RWPE1 (cell line): ENCODE results near the gene MED8.

ENCODE experiments used
- CTCF ChIA-PET: fragments of 350-600 bp; sonication (Branson Sonifier 250); formaldehyde crosslinking; extraction: SDS; loops from one replicate; lab custom pipeline; 2021; lab: Yijun Ruan, JAX
- POLR2A ChIA-PET: fragments of 400-600 bp; formaldehyde crosslinking; extraction: SDS; loops from one replicate; lab custom pipeline; 2020; ENCODE audit warnings: antibody characterized with exemption; ENCODE audit not compliant: low non-redundant PET; lab: Yijun Ruan, JAX
- DNase-seq: peaks from one replicate; pipeline ENCODE4 v3.0.0; 2012; ENCODE audit warnings: low spot score
- H3K27ac ChIP-seq: fragments of 450-650 bp; 2 replicates; pipeline ENCODE4 v1.5.1; 2017
- TF ChIP-seq, protein P1 (sequence below): fragments of 450-650 bp; conservative IDR thresholded peaks from 2 replicates; pipeline ENCODE4 v1.5.1; 2017; ENCODE audit warnings: low read depth, mild to moderate bottlenecking

The MED8 gene

DNA sequence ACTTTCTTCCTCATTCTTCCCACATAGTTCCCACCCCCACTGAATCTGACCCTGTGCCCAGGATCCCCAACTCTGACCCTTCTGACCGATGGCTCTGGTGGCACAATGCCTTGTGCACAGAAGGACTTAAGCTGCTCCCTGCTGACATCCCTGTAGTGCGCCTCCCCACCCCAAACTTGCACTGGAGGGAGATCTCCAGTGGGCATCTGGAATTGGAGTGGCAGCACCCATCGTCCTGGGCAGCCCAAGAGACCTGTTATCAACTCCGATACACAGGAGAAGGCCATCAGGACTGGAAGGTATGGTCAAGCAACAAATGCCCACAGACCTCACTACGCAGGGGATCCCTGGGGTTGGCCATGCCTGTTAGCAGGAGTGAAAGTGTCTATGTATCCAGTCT lies 43.0 kb downstream of the MED8 start:
- ChIA-PET POLR2A (no interaction called here), CTCF (no interaction called here)
- H3K27ac ChIP-seq = no peak overlapping the region
- no peak for DNase-seq
- TF ChIP-seq, protein P1, sequence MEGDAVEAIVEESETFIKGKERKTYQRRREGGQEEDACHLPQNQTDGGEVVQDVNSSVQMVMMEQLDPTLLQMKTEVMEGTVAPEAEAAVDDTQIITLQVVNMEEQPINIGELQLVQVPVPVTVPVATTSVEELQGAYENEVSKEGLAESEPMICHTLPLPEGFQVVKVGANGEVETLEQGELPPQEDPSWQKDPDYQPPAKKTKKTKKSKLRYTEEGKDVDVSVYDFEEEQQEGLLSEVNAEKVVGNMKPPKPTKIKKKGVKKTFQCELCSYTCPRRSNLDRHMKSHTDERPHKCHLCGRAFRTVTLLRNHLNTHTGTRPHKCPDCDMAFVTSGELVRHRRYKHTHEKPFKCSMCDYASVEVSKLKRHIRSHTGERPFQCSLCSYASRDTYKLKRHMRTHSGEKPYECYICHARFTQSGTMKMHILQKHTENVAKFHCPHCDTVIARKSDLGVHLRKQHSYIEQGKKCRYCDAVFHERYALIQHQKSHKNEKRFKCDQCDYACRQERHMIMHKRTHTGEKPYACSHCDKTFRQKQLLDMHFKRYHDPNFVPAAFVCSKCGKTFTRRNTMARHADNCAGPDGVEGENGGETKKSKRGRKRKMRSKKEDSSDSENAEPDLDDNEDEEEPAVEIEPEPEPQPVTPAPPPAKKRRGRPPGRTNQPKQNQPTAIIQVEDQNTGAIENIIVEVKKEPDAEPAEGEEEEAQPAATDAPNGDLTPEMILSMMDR = no peak

DNA sequence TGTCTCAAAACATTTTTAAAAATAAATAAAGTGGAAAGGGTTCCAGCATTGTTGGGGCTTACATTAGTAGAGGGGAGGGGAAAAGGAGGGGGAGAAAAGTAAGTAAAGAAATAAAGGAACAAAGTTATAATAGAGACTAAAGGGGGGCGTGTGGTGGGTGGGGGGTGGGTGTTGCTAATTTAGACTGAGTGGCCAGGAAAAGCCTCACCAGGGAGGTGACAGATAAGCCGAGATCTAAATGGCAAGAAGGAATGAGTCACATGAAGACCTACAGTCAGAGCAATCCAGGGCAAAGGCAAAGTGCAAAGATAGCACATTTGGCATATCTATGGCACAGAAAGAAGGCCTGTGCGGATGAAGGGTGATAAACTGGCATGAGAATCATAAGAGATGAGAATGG lies 44.5 kb downstream of the MED8 start:
- ChIA-PET POLR2A (no interaction called here), CTCF (no interaction called here)
- no peak for DNase-seq
- no peak overlapping the region for H3K27ac ChIP-seq
- TF ChIP-seq, protein P1 = no peak

DNA sequence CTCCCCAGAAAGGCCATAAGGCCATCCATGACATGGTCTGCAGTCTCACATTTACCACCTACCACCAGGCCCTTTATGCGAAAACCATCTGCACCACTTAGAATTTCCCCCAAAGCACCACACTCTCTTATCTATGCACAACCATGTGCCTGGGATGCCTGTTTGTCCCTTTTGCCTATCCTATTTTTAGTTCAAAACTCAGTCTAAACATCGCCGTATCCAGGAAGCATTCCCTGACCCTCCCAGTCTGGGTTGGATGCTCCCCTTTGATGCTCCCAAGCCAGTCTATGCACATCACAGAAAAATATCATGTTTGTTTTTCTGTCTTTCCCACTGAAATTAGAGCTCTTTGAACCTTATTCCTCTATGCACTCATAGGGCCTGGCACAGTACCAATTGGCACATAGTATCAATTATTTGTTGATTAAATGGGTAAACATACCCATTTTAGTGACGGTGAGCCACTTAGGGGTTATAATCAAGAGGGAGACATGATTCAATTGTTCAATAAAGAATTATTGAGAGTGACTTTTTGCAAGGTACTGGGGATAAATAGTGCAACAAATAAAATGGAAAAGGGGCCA lies 45.2 kb downstream of the MED8 start:
- TF ChIP-seq, protein P1 = no peak
- CTCF ChIA-PET = no interaction called here
- DNase-seq = no peak
- POLR2A ChIA-PET = no interaction called here
- no peak overlapping the region for H3K27ac ChIP-seq

DNA sequence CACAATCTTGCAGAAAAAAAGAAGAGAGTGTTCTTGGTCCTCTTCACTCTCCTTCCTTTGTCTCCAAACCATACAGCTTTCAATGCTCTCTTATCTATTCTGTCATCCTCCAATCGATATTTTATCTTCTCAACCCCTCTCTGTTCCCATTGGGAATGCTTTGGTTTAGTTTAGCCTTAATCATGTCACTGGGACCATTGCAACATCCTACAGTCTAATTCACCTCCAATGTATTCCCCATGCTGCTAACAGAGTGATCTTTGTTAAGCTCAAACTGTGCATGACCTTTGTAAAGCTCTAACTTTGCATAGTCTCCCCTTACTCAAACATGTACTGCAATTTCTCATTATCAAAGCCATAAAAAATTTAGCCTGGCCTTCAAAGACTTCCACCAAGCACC lies 49.0 kb downstream of the MED8 start:
- TF ChIP-seq, protein P1 = no peak
- ChIA-PET CTCF (no interaction called here), POLR2A (no interaction called here)
- no peak for DNase-seq
- no peak overlapping the region for H3K27ac ChIP-seq

DNA sequence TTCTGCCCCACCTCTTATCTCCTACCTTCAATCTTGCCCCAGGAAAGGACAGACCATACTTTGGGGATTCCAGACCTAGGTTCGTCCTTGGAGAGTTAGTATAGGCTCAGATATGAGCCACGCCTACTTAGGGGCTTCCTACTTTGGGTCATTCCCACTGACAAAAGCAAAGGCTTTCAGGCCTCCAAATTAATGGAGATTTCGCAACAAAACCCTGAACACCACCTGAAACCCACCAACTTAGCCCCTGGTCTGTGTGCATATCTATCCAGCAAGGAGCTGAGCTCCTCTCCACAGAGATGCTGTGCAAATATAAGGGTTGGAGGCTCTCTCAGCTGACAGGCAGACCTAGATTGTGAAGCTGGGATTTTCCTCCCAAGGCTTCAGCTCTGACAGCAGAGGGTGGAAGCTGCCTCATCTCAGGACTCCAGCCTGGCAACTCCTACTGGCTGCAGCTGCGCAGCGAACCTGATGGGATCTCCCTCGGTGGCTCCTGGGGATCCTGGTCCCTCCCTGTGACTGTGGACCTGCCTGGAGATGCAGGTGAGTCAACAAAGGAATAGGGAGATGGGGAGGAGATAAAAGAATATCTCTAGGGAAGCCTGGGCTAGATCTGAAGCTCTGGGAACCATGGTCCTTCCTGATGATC lies 49.9 kb downstream of the MED8 start:
- TF ChIP-seq, protein P1 = no peak
- DNase-seq = no peak
- ChIA-PET CTCF (no interaction called here), POLR2A (no interaction called here)
- no peak overlapping the region for H3K27ac ChIP-seq

DNA sequence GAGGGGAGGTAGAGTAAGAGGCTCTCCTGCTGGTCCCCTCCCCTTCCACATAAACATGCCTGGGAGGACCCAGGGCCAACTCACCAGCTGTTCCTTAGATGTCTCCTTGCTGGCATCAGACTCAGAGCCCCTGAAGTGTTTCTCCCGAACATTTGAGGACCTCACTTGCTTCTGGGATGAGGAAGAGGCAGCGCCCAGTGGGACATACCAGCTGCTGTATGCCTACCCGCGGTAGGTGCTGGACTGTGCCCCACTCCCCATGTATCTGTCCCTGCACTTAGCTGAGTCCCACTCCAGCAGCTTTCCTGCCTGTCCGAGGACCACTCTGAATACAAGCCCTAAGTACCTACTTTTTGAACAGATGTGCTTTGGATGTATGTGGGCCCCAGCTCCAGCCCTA lies 51.6 kb downstream of the MED8 start:
- TF ChIP-seq, protein P1 = no peak
- POLR2A ChIA-PET = no interaction called here
- no peak overlapping the region for H3K27ac ChIP-seq
- CTCF ChIA-PET = no interaction called here
- no peak for DNase-seq
